ENCODE measurements around the gene DLX6. TPM values are rescaled to one million over a fixed set of nuclear protein-coding genes. Genes with fewer than 3 reads are reported as not detected.

The DLX6 gene
- total RNA-seq, 3 donors from 2014 or later = 0.32 TPM; not detected in 2

- H3K4me3 ChIP-seq = no peak overlapping the region
- intact Hi-C loops (cut with DNase I, micrococcal nuclease) = no loop called here
- DNase-seq (no peak), ATAC-seq (no peak)
- peaks cover 13% of the 10 kb centered on the region for H3K4me1 ChIP-seq (ENCODE audit: low read depth)
- H3K36me3 ChIP-seq (ENCODE audit: low read depth) = no peaks in the 10 kb centered on the region
- H3K9me3 ChIP-seq = no peaks in the 10 kb centered on the region
- TF ChIP-seq, protein P1, sequence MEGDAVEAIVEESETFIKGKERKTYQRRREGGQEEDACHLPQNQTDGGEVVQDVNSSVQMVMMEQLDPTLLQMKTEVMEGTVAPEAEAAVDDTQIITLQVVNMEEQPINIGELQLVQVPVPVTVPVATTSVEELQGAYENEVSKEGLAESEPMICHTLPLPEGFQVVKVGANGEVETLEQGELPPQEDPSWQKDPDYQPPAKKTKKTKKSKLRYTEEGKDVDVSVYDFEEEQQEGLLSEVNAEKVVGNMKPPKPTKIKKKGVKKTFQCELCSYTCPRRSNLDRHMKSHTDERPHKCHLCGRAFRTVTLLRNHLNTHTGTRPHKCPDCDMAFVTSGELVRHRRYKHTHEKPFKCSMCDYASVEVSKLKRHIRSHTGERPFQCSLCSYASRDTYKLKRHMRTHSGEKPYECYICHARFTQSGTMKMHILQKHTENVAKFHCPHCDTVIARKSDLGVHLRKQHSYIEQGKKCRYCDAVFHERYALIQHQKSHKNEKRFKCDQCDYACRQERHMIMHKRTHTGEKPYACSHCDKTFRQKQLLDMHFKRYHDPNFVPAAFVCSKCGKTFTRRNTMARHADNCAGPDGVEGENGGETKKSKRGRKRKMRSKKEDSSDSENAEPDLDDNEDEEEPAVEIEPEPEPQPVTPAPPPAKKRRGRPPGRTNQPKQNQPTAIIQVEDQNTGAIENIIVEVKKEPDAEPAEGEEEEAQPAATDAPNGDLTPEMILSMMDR (IDR thresholded peaks at IDR 0.05) = no peak
Measured at GRCh38 chr7:97001656-97002554, 3.4 kb upstream of the DLX6 start.

DNA sequence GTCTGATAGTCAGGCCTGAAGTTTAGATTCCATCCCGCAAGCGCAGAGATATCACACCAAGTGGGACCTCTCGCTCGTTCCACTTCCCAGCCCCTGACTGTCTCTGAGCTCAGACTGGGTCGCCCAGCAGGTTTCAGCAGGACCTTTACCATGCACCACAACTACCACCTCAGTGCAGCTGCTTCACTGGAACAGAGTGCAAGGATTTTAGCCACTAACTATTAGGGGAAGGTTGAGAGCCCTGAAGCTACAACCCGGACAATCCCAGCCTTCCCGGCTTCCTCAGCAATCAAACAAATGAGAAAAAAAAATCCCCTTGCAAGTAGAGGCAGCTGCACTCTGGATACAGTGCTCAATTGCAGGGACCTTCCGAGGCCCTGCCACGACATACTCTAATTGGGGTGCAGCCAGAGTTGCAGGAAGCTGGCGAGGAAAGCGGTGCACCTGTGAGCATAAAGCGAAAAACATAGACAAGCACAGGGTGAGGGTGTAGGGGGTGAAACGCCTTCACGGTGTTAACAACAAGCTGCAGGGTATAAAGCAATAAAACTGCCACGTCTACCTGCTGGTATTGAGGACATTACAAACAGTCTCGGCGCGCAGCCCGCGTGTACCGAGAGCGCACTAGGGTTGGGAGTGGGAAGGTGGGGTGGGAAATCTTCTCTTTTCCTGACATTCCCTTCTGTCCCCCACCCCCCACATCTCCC lies 2.6 kb upstream of the DLX6 start:
- no peak overlapping the region for H3K4me3 ChIP-seq
- peak; percentile 44 for ATAC-seq
- intact Hi-C loops (cut with DNase I, micrococcal nuclease) = no loop called here
- peaks cover 13% of the 10 kb centered on the region for H3K4me1 ChIP-seq (ENCODE audit: low read depth)
- no peaks in the 10 kb centered on the region for H3K9me3 ChIP-seq
- DNase-seq = peak in 1 of 3 donors; percentile 24
- H3K36me3 ChIP-seq (ENCODE audit: low read depth) = no peaks in the 10 kb centered on the region
- TF ChIP-seq, protein P1 (IDR thresholded peaks at IDR 0.05) = no peak

DNA sequence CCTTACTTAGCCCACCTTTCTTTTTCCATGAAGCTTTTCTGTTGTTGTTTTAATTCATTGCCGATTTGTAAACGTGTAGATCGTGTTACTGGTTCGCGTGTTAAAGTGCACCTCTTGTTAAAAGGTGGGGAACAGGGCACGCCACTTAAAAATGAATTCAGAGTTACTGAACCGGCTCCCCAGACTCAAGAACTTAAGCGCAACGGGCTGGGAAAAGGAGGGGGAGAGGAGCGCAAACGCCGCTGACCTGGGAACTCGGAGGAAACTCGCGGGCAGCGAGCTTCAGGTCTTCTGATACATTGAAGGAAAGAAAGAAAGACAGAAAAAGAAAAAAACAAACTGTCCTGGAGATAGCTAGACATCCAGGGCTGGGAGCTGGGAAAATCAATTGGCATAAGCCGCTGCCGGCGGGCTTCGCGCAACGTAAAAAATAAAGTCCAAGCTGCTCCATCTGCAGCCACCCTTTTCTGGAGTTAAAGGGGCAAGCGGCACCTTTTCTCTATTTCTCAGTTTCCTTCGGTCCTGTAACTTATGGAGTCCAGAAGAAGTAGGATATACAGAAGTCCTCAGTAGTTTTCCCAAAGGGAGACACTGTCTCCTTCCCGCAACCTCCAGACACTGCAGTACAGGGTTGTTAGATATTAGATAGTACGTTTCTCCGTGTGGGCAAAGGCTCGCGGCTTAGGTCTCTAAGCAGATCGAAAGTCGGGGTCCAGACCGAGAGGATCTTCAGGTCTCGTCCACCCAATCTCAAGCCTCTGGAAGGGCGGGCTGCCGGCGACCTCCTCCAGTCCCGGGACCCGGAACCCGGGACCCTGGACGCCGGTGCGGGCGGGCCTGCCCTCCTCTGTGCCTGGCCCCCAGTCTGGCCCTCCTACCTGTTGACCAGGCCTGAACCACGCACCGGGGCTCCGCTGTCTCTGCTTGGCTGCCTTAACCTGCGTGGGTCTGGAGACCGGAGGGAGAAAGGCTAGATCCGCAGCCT lies 1.8 kb upstream of the DLX6 start:
- ATAC-seq (no peak), DNase-seq (no peak)
- intact Hi-C loops (cut with DNase I, micrococcal nuclease) = no loop called here
- Histone ChIP-seq H3K4me3 (no peak overlapping the region), H3K4me1 (ENCODE audit: low read depth) (peaks cover 13% of the 10 kb centered on the region), H3K36me3 (ENCODE audit: low read depth) (no peaks in the 10 kb centered on the region), H3K9me3 (no peaks in the 10 kb centered on the region)
- TF ChIP-seq, protein P1 (IDR thresholded peaks at IDR 0.05) = no peak

GRCh38 chr7:97004247-97005182 lies 838 bp upstream of the DLX6 start:
- Histone ChIP-seq H3K9me3 (no peaks in the 10 kb centered on the region), H3K4me1 (ENCODE audit: low read depth) (peaks cover 13% of the 10 kb centered on the region), H3K36me3 (ENCODE audit: low read depth) (no peaks in the 10 kb centered on the region), H3K4me3 (no peak overlapping the region)
- intact Hi-C loops (cut with DNase I, micrococcal nuclease) = no loop called here
- ATAC-seq (no peak), DNase-seq (no peak)
- TF ChIP-seq, protein P1 (IDR thresholded peaks at IDR 0.05) = no peak
